Measurements from ENCODE around the gene SEC14L2. TPM values are rescaled to one million over a fixed set of nuclear protein-coding genes. Genes with fewer than 3 reads are reported as not detected.
A peak's percentile ranks its signal among the peaks of the same experiment; 100 is the strongest.

SEC14L2 gene
- total and polyA plus RNA-seq, 12 donors: 0.78 to 7.7 (median 4.2) TPM

DNA sequence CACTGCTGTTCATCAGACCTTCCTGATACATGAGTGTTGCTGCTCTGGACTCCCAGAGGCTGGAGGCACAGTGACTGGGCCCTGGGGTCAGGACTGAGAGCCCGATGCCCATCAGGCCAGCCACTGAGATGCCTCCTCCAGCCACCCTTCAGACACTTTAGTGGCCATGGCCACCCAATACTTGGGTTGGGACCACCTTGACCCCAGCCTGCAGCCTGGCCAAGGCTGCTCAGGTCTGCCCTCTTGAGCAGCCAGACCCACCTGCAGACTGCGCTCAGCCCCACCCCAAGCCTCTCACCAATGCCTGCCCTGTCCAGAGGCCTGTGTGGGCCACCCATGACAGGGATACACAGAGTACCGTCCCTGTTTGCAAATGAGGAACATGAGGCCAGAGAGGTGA, 13.8 kb upstream of the SEC14L2 start:
- no peak for TF ChIP-seq POLR2A (IDR thresholded peaks at IDR 0.05)
- no peak for TF ChIP-seq CTCF (IDR thresholded peaks at IDR 0.05)
- intact Hi-C loops (cut with DNase I): loop anchor here in 1 of 2 donors (10.0 kb wide), 1 partner anchor 278 kb away; no protein-coding TSS in a partner anchor
- H3K9me3 ChIP-seq (replicated peaks in 1 of 3): no peaks in the 10 kb centered on the region
- peaks cover 0 to 4% of the 10 kb centered on the region in 2 donors for H3K36me3 ChIP-seq (replicated peaks in 1 of 2)
- WGBS, 4 donors: 66 to 90% (median 83%) methylated on average over 3 of the region's 3 CpGs; no CpG with 5 or more reads in 1 of the 4 donors
- H3K4me1 ChIP-seq (replicated peaks in 1 of 2): peaks cover 0 to 13% of the 10 kb centered on the region in 2 donors
- DNase-seq: no peak
- H3K27me3 ChIP-seq: no peaks in the 10 kb centered on the region
- no peak overlapping the region for H3K4me3 ChIP-seq
- H3K27ac ChIP-seq: no peak overlapping the region

GRCh38 chr22:30385942-30386341, 10.9 kb upstream of the SEC14L2 start:
- 82 to 94% (median 92%) methylated on average over 3 to 10 of the region's 10 CpGs for WGBS, 4 donors
- no peak overlapping the region for H3K27ac ChIP-seq
- intact Hi-C loops (cut with DNase I): loop anchor here (2.0 to 10.0 kb wide), 5 partner anchors 95 to 281 kb away; partner anchors contain the start of gene CASTOR1 (in 1 of the 2)

GRCh38 chr22:30386608-30386959, 10.2 kb upstream of the SEC14L2 start:
- Histone ChIP-seq H3K27me3 (no peaks in the 10 kb centered on the region), H3K36me3 (replicated peaks in 1 of 2) (no peaks in the 10 kb centered on the region), H3K4me3 (peak overlapping the region in 1 of 4 donors; percentile 78), H3K27ac (peak overlapping the region in 1 of 5 donors; percentile 95), H3K9me3 (replicated peaks in 1 of 3) (no peaks in the 10 kb centered on the region), H3K4me1 (replicated peaks in 1 of 2) (peaks cover 0 to 13% of the 10 kb centered on the region in 2 donors)
- intact Hi-C loops (cut with DNase I): loop anchor here (2.0 to 10.0 kb wide), 5 partner anchors 96 to 282 kb away; partner anchors contain the start of gene CASTOR1 (in 1 of the 2)
- WGBS, 4 donors: 20 to 26% (median 23%) methylated on average over 1 to 10 of the region's 10 CpGs
- TF ChIP-seq POLR2A (IDR thresholded peaks at IDR 0.05) (no peak), CTCF (IDR thresholded peaks at IDR 0.05) (peak in 1 of 6 experiments; percentile 14)
- peak in 2 of 7 donors; percentile 14 to 32 for DNase-seq

More at GRCh38 chr22:30385942-30386341, 10.9 kb upstream of the SEC14L2 start:
- peaks cover 0 to 13% of the 10 kb centered on the region in 2 donors for H3K4me1 ChIP-seq (replicated peaks in 1 of 2)
- no peak for DNase-seq
- H3K27me3 ChIP-seq: no peaks in the 10 kb centered on the region
- peaks cover 0 to 4% of the 10 kb centered on the region in 2 donors for H3K36me3 ChIP-seq (replicated peaks in 1 of 2)
- no peak for TF ChIP-seq POLR2A (IDR thresholded peaks at IDR 0.05)
- TF ChIP-seq CTCF (IDR thresholded peaks at IDR 0.05): no peak
- H3K4me3 ChIP-seq: no peak overlapping the region
- no peaks in the 10 kb centered on the region for H3K9me3 ChIP-seq (replicated peaks in 1 of 3)

DNA sequence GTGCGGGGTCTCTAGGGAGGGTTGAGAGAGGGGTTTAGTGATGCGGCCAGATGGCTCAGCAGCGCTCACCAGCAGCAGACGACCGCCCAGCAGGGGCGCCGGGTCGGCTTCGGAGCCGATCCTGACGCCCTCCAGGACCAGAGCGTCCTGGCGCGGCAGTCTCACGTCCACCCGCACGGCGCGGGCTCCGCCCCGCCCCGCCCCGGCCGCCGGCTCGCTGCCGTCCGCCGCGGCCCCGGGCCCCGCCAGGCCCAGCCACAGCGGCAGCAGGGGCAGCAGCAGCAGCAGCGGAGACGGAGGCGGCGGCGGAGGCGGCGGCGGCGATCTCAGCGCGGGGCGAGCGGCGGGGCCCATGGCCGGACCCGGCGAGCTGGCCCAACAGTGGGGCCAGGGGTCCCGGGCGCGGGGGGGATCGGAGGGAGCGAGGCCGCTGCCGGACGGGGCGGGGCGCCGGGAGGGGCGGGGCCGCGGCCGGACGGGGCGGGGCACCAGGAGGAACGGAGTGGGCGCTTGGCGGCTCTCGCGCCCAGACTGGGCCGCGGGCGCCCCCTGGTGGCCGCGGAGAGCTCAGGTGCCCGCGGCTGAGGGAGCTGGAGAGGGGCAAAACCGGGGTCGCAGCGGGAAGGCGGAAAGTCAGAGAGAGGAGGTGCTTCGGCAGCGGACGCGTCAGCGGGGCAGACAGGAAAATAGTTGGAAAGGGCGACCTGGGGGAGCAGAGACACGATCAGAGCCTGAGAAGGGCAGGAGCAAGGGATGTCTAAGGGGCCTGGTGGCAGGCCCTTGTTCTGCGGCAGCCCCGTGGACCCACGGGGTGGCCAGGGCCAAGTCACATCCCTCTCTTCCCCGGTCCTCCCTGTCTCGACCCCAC, 9.6 kb upstream of the SEC14L2 start, which contains the start of gene RNF215:
Gene RNF215, minus strand, starts transcription at position 452 of the 868 bp plus-strand sequence. Its CDS starts 98 bp downstream, at position 354.
- Histone ChIP-seq H3K27ac (peak within 1 kb of the TSS in 1 of 5 donors; percentile 95), H3K9me3 (replicated peaks in 1 of 3) (no peaks in the 10 kb centered on the region), H3K27me3 (no peaks in the 10 kb centered on the region), H3K4me1 (replicated peaks in 1 of 2) (peaks cover 0 to 13% of the 10 kb centered on the region in 2 donors), H3K36me3 (replicated peaks in 1 of 2) (no peaks in the 10 kb centered on the region), H3K4me3 (peak within 1 kb of the TSS in 1 of 4 donors; percentile 78)
- peak; percentile 66 to 86 (median 80) for DNase-seq
- intact Hi-C loops (cut with DNase I): loop anchor here (2.0 to 10.0 kb wide), 5 partner anchors 96 to 282 kb away; partner anchors contain the start of gene CASTOR1 (in 1 of the 2)
- TF ChIP-seq POLR2A (IDR thresholded peaks at IDR 0.05) (no peak), CTCF (IDR thresholded peaks at IDR 0.05) (peak; percentile 79 to 98 (median 88))
- WGBS, 4 donors: 1 to 3% (median 2%) methylated on average over 21 to 95 of the region's 95 CpGs

All from adrenal gland (tissue), 12 donors.